Measurements from ENCODE around the gene RUNDC1.

DNA sequence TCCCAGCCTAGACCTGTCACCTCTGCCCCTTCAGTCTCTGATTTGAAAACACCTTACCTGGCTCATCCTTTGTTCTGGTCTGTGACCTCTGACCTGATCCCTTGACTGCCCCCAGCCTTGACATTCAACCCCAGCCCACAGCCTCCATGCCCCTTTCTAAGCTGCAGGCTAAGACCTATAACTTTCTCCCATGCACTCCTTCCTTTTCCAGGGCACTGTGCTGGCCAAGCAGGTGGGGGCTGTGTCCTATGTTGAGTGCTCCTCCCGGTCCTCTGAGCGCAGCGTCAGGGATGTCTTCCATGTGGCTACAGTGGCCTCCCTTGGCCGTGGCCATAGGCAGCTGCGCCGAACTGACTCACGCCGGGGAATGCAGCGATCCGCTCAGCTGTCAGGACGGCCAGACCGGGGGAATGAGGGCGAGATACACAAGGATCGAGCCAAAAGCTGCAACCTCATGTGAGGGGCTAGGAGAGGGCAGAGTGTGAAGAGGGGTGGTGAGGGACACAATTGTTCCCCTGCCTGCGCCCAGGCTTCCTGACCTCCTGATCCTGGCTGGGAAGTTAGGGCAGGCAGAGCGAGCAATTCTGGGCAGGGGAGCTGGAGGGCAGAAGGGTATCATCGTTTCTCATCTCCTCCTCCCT lies 48.0 kb downstream of the RUNDC1 start:
- TF ChIP-seq, protein P1, sequence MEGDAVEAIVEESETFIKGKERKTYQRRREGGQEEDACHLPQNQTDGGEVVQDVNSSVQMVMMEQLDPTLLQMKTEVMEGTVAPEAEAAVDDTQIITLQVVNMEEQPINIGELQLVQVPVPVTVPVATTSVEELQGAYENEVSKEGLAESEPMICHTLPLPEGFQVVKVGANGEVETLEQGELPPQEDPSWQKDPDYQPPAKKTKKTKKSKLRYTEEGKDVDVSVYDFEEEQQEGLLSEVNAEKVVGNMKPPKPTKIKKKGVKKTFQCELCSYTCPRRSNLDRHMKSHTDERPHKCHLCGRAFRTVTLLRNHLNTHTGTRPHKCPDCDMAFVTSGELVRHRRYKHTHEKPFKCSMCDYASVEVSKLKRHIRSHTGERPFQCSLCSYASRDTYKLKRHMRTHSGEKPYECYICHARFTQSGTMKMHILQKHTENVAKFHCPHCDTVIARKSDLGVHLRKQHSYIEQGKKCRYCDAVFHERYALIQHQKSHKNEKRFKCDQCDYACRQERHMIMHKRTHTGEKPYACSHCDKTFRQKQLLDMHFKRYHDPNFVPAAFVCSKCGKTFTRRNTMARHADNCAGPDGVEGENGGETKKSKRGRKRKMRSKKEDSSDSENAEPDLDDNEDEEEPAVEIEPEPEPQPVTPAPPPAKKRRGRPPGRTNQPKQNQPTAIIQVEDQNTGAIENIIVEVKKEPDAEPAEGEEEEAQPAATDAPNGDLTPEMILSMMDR (IDR thresholded peaks at IDR 0.05; ENCODE audit: low read depth, low read length), result no peak
- TF ChIP-seq POLR2A (IDR thresholded peaks at IDR 0.05; ENCODE audit: extremely low read depth, insufficient read length) (no peak), MYC (IDR thresholded peaks at IDR 0.05; ENCODE audit: low read depth, low read length) (no peak)
- TF ChIP-seq, protein P2, sequence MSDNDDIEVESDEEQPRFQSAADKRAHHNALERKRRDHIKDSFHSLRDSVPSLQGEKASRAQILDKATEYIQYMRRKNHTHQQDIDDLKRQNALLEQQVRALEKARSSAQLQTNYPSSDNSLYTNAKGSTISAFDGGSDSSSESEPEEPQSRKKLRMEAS (IDR thresholded peaks at IDR 0.05; ENCODE audit: low read depth, low read length), result no peak

All from NB4 (cell line).